H1 (cell line): ENCODE data around the gene NRXN2. TPM values are rescaled to one million over a fixed set of nuclear protein-coding genes. Genes with fewer than 3 reads are reported as not detected.

Experiments used
- CTCF ChIA-PET: fragments of 300-600 bp; sonication (Branson Sonifier 250); formaldehyde crosslinking; loops from one replicate; lab custom pipeline; 2021; ENCODE audit not compliant: partially characterized antibody; lab: Charles Lee
- POLR2A ChIA-PET: fragments of 300-600 bp; sonication (Branson Sonifier 250); formaldehyde crosslinking; loops from one replicate; lab custom pipeline; 2021; ENCODE audit warnings: inconsistent platforms; ENCODE audit not compliant: partially characterized antibody; lab: Charles Lee
- DNase-seq, 2 experiments: peaks; one replicate each; pipeline versions ENCODE4 v3.0.0 to v3.0.0-alpha.2; 2010 to 2022; ENCODE audit warnings: low spot score in 2 of 2, low read depth in 1 of 2, mixed read lengths in 1 of 2
- FAIRE-seq: peaks from 2 replicates; lab custom pipeline; 2011; peaks lifted over from hg19 to GRCh38; lab: Jason Lieb, UNC
- H2AFZ ChIP-seq: 2 replicates; pipeline ENCODE4 v1.8.1; 2012; ENCODE audit warnings: low read length, inconsistent platforms
- H2AK5ac ChIP-seq: 2 replicates; pipeline ENCODE4 v1.6.1; 2013; ENCODE audit warnings: low read depth, low read length
- H2BK120ac ChIP-seq: replicated peaks from 2 replicates; pipeline ENCODE3; 2013; ENCODE audit warnings: low read depth, low read length, inconsistent platforms
- H2BK12ac ChIP-seq: 2 replicates; pipeline ENCODE4 v1.6.1; 2013; ENCODE audit warnings: low read depth, low read length
- H2BK15ac ChIP-seq: 2 replicates; pipeline ENCODE4 v1.6.1; 2013; ENCODE audit warnings: low read length
- H2BK20ac ChIP-seq: 2 replicates; pipeline ENCODE4 v1.6.1; 2013; ENCODE audit warnings: low read length
- H2BK5ac ChIP-seq: 2 replicates; pipeline ENCODE4 v1.6.1; 2013; ENCODE audit warnings: low read depth, low read length
- H3K14ac ChIP-seq: 2 replicates; pipeline ENCODE4 v1.6.1; 2013; ENCODE audit warnings: inconsistent platforms; ENCODE audit not compliant: insufficient read length
- H3K18ac ChIP-seq: 2 replicates; pipeline ENCODE4 v1.6.1; 2013; ENCODE audit warnings: low read length; ENCODE audit errors: extremely low read depth
- H3K23ac ChIP-seq: 2 replicates; pipeline ENCODE4 v1.6.1; 2013; ENCODE audit warnings: inconsistent platforms; ENCODE audit not compliant: insufficient read length
- H3K23me2 ChIP-seq: 2 replicates; pipeline ENCODE4 v1.6.1; 2013; ENCODE audit warnings: low read depth, low read length
- H3K27ac ChIP-seq: 2 replicates; pipeline ENCODE4 v1.6.1; 2011; ENCODE audit warnings: low read depth, low read length, inconsistent platforms
- H3K27me3 ChIP-seq, 4 experiments: replicated peaks in 1 of 4; 1 replicate in 1 of 4; 2 replicates in 3 of 4; pipeline versions ENCODE4 v1.6.1 to v1.8.1; 2011 to 2013; ENCODE audit warnings: low read length in 3 of 4, mild to moderate bottlenecking in 3 of 4, inconsistent platforms in 2 of 4, mixed read lengths in 2 of 4, moderate library complexity in 1 of 4; ENCODE audit not compliant: control insufficient read depth in 3 of 4, insufficient read depth in 3 of 4; ENCODE audit errors: extremely low read depth in 1 of 4
- H3K36me3 ChIP-seq, 4 experiments: 2 replicates each; pipeline versions ENCODE4 v1.6.1 to v1.8.1; 2011 to 2013; ENCODE audit warnings: mild to moderate bottlenecking in 4 of 4, low read length in 3 of 4, moderate library complexity in 2 of 4, control low read depth in 1 of 4, inconsistent platforms in 1 of 4; ENCODE audit not compliant: insufficient read depth in 4 of 4, control insufficient read depth in 2 of 4
- H3K4ac ChIP-seq: replicated peaks from 2 replicates; pipeline ENCODE3; 2013; ENCODE audit warnings: low read length, low read depth, mixed read lengths, inconsistent platforms; ENCODE audit not compliant: insufficient read length
- H3K4me1 ChIP-seq, 4 experiments: replicated peaks in 1 of 4; 1 replicate in 1 of 4; 2 replicates in 3 of 4; pipeline versions ENCODE4 v1.6.1 to v1.8.1; 2011 to 2013; ENCODE audit warnings: low read length in 3 of 4, inconsistent platforms in 2 of 4, mixed read lengths in 1 of 4; ENCODE audit not compliant: insufficient read depth in 4 of 4, control insufficient read depth in 3 of 4
- H3K4me2 ChIP-seq, 2 experiments: 2 replicates each; pipeline versions ENCODE4 v1.6.1 to v1.8.1; 2011 to 2013; ENCODE audit warnings: low read depth in 2 of 2, low read length in 2 of 2, control low read depth in 1 of 2, inconsistent platforms in 1 of 2, mild to moderate bottlenecking in 1 of 2; ENCODE audit not compliant: insufficient read depth in 1 of 2
- H3K4me3 ChIP-seq, 4 experiments: fragments of 200-600, 300-600 bp in 1 of 4; sonication (generic), shearing (Covaris generic), sonication (Bioruptor Twin) in 1 of 4; 2 replicates each; pipeline versions ENCODE4 v1.5.1 to v1.8.1; 2011 to 2016; ENCODE audit warnings: low read length in 4 of 4, low read depth in 3 of 4, control low read depth in 2 of 4, inconsistent platforms in 2 of 4, mild to moderate bottlenecking in 2 of 4, mixed read lengths in 1 of 4, moderate library complexity in 1 of 4; ENCODE audit not compliant: insufficient read depth in 2 of 4; ENCODE audit errors: extremely low read depth in 1 of 4
- H3K56ac ChIP-seq: replicated peaks from 2 replicates; pipeline ENCODE3; 2013; ENCODE audit warnings: low read depth, mild to moderate bottlenecking, mixed read lengths, low read length, inconsistent platforms; ENCODE audit not compliant: insufficient read length
- H3K79me1 ChIP-seq: 2 replicates; pipeline ENCODE4 v1.6.1; 2013; ENCODE audit warnings: low read depth, low read length, control low read depth
- H3K79me2 ChIP-seq, 2 experiments: 2 replicates each; pipeline versions ENCODE4 v1.6.1 to v1.8.1; 2012 to 2013; ENCODE audit warnings: low read length in 2 of 2, mild to moderate bottlenecking in 2 of 2, inconsistent platforms in 1 of 2; ENCODE audit not compliant: insufficient read depth in 2 of 2, control insufficient read depth in 1 of 2
- H3K9ac ChIP-seq, 4 experiments: replicated peaks in 1 of 4; 1 replicate in 1 of 4; 2 replicates in 3 of 4; pipeline versions ENCODE4 v1.6.1 to v1.8.1; 2011 to 2013; ENCODE audit warnings: low read depth in 3 of 4, low read length in 3 of 4, control low read depth in 2 of 4, mild to moderate bottlenecking in 2 of 4, moderate library complexity in 2 of 4, inconsistent platforms in 1 of 4; ENCODE audit errors: extremely low read depth in 1 of 4
- H3K9me3 ChIP-seq, 2 experiments: 2 replicates each; pipeline versions ENCODE4 v1.6.1 to v1.8.1; 2012 to 2013; ENCODE audit warnings: mild to moderate bottlenecking in 2 of 2, moderate library complexity in 2 of 2, control low read depth in 1 of 2, inconsistent platforms in 1 of 2, low read depth in 1 of 2, low read length in 1 of 2, mixed read lengths in 1 of 2; ENCODE audit not compliant: insufficient read depth in 2 of 2
- H4K20me1 ChIP-seq, 2 experiments: replicated peaks in 1 of 2; 2 replicates each; pipeline versions ENCODE3 to v1.8.1; 2011 to 2013; ENCODE audit warnings: inconsistent platforms in 2 of 2, low read length in 2 of 2, mild to moderate bottlenecking in 1 of 2; ENCODE audit not compliant: insufficient read depth in 2 of 2, control insufficient read depth in 1 of 2
- H4K5ac ChIP-seq: 2 replicates; pipeline ENCODE4 v1.6.1; 2013; ENCODE audit warnings: low read length, low read depth, mixed read lengths, inconsistent platforms; ENCODE audit not compliant: insufficient read length
- H4K8ac ChIP-seq: 2 replicates; pipeline ENCODE4 v1.8.0; 2013; ENCODE audit warnings: mild to moderate bottlenecking, moderate library complexity, low read length, inconsistent platforms; ENCODE audit not compliant: insufficient read depth; ENCODE audit errors: extremely low read depth
- H4K91ac ChIP-seq: replicated peaks from 2 replicates; pipeline ENCODE3; 2013; ENCODE audit warnings: low read length, mixed read lengths, inconsistent platforms; ENCODE audit not compliant: insufficient read length
- BCL11A ChIP-seq, 2 experiments: IDR thresholded peaks; one replicate each; pipeline ENCODE4 v1.6.1; 2011; ENCODE audit warnings: low read depth in 2 of 2, low read length in 2 of 2, mild to moderate bottlenecking in 2 of 2
- POU5F1 ChIP-seq: IDR thresholded peaks from 2 replicates; pipeline ENCODE4 v1.6.1; 2011; ENCODE audit warnings: low read depth, mild to moderate bottlenecking, low read length, moderate library complexity
- WGBS, 2 experiments: shearing (Covaris generic) in 1 of 2; methylation state at CpG; one replicate each; pipeline versions ENCODE4 v1.1.6 to v1.1.7; 2013 to 2015; ENCODE audit warnings: low lambda C conversion rate in 2 of 2, mixed read lengths in 2 of 2, inconsistent platforms in 1 of 2, low coverage in 1 of 2, missing lambda C conversion rate in 1 of 2; ENCODE audit not compliant: insufficient replicate concordance in 2 of 2, insufficient coverage in 1 of 2, insufficient read length in 1 of 2; ENCODE audit errors: extremely low coverage in 1 of 2, missing lambda C conversion rate in 1 of 2; 5-methylcytosine and 5-hydroxymethylcytosine counted together
- polyA plus RNA-seq, 7 experiments: library from polyadenylated mRNA; depleted of rRNA in 3 of 7; stranded (reverse) in 5 of 7; unstranded in 2 of 7; fragments of >200 nt in 5 of 7; fragments of 200-250 nt in 2 of 7; gene quantifications; 1 replicate in 5 of 7; 2 replicates in 1 of 7; 4 replicates in 1 of 7; pipeline versions ENCODE4 v1.2.1 to v1.2.3, GENCODE V29; 2011 to 2013; ENCODE audit warnings: missing spikeins in 2 of 7, mixed read lengths in 2 of 7
- total RNA-seq: library from RNA; stranded (reverse); fragmentation: NEBNext Ultra II Directional; extraction: Animal tissue kit (Norgen Biotek cat#: 25700); gene quantifications from 2 replicates; pipeline ENCODE4 v1.2.1, GENCODE V29; 2021

Gene NRXN2
- total and polyA plus RNA-seq, 2 of the 8 experiments (the other 6 are each of a cell fraction or from before 2014, with no cell fraction given): 1.3 to 11.5 TPM

DNA sequence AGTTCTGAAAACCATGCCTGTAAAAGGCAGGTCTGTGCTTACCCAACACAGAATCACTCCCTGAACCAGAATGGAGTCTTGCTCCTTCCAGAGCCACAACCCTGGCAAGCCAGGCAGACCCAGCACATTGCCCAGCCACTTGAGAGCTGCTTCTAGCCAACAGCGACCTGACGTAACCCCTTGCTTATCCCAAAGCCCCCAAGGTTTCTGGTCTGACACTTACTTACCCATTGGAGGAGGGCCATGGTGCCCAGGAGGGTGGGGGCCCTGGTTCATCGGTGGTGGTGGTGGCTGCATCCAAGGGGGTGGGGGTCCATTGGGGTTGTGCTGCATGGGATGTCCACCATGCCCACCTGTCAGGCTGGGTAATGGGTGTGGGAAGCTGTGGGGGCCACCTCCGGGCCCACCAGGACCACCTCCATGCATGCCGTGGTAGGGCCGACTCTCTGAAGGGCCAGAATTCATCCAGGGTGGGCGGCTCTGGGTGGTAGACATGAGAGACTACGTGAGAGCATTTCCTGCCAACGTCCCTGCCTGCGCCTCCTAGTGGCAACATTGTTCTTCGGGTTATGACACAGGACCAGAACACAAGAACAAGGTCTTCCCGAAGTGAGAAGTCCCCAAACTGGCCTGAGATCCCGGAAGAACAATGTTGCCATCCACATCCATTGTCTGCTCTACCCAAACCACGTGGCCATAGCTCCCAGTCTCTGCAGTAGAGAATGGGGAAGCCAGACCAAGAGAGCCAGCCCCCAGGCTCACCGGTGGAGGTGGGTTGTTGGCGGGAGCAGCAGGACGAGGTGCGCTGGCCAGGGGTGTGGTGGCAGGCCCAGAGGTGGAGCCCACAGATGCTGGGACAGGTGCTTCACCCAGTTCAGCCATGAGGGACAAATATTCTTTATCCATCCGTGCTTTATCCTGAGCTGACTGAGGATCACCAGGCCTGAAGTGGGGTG, 44.6 kb upstream of the NRXN2 start:
- no peak overlapping the region for H3K4me2 ChIP-seq
- no peak overlapping the region for H3K23ac ChIP-seq
- 77% methylated on average over 19 of the region's 19 CpGs; no CpG with 5 or more reads in 1 of the 2 experiments for WGBS, 2 experiments
- H2BK15ac ChIP-seq: no peak overlapping the region
- H2AK5ac ChIP-seq: no peak overlapping the region
- H2BK12ac ChIP-seq: no peak overlapping the region
- FAIRE-seq (no peak), DNase-seq (peak in 1 of 2 experiments; percentile 95)
- no peak overlapping the region for H3K18ac ChIP-seq
- H3K27me3 ChIP-seq: no peaks in the 10 kb centered on the region; a peak in 1 of 7 replicates
- H3K4me1 ChIP-seq: peaks cover 20 to 41% (median 35%) of the 10 kb centered on the region in 4 experiments
- H3K4ac ChIP-seq: no peak overlapping the region
- no peak overlapping the region for H3K14ac ChIP-seq
- peak overlapping the region; percentile 0; the same call in 1 of the 2 replicates for H3K27ac ChIP-seq
- H2BK20ac ChIP-seq: no peak overlapping the region
- peaks cover 51 to 91% (median 80%) of the 10 kb centered on the region in 4 experiments for H3K36me3 ChIP-seq
- no peak overlapping the region for H3K4me3 ChIP-seq
- peaks cover 23 to 38% of the 10 kb centered on the region in 2 experiments for H4K20me1 ChIP-seq
- peaks cover 3% of the 10 kb centered on the region for H3K79me1 ChIP-seq
- H4K5ac ChIP-seq: no peak overlapping the region
- H3K9ac ChIP-seq: no peak overlapping the region
- H2BK120ac ChIP-seq: no peak overlapping the region
- no peak overlapping the region for H2AFZ ChIP-seq
- no peak overlapping the region for H3K56ac ChIP-seq
- peak overlapping the region; percentile 31; the same call in 1 of the 2 replicates for H4K8ac ChIP-seq
- POLR2A ChIA-PET: interaction anchor here (0.7 to 42.9 kb wide), 4 partner anchors 2 to 407 kb away, joined by 4 to 1087 read pairs (median 546); partner anchors contain the start of genes PYGM, RASGRP2 and SF1
- H3K9me3 ChIP-seq: no peaks in the 10 kb centered on the region
- H2BK5ac ChIP-seq: peak overlapping the region; percentile 20; the same call in 1 of the 2 replicates
- no peaks in the 10 kb centered on the region for H3K23me2 ChIP-seq
- H3K79me2 ChIP-seq: peaks cover 0 to 38% of the 10 kb centered on the region in 2 experiments; a peak in 2 of 4 replicates
- H4K91ac ChIP-seq: no peak overlapping the region
- CTCF ChIA-PET: interaction anchor here (0.6 to 23.6 kb wide), 10 partner anchors 8 to 831 kb away, joined by 3 to 376 read pairs (median 6); partner anchors contain the start of genes PYGM, RASGRP2 and SF1
- no peak for TF ChIP-seq BCL11A (IDR thresholded peaks at IDR 0.05; ENCODE audit: low read depth in 2 of 2, low read length in 2 of 2)
- no peak for TF ChIP-seq POU5F1
